A549 (cell line): Measurements from ENCODE around the gene CPZ. TPM values are rescaled to one million over a fixed set of nuclear protein-coding genes. Genes with fewer than 3 reads are reported as not detected.
A peak's percentile ranks its signal among the peaks of the same experiment; 100 is the strongest.

Source experiments
- ATAC-seq, 2 experiments: fragments of 200-7000 bp in 1 of 2; fragments of >200 bp in 1 of 2; cut with Nextera tagmentation in 1 of 2; cut with Tn5 transposase in 1 of 2; 3 replicates each; pipeline versions ENCODE4 v1.8.0 to v1.9.1; 2018 to 2020; ENCODE audit warnings: mild to moderate bottlenecking in 1 of 2, moderate library complexity in 1 of 2
- CTCF ChIA-PET: fragments of 300-600 bp; sonication (Branson Sonifier 250); formaldehyde crosslinking; extraction: SDS; loops from one replicate; lab custom pipeline; 2021; ENCODE audit warnings: antibody characterized with exemption, inconsistent platforms; lab: Yijun Ruan, JAX
- POLR2A ChIA-PET: fragments of 350-600 bp; formaldehyde crosslinking; extraction: SDS; loops from one replicate; lab custom pipeline; 2021; ENCODE audit warnings: antibody characterized with exemption, inconsistent platforms; lab: Yijun Ruan, JAX
- DNase-seq, 2 experiments: peaks; one replicate each; pipeline versions ENCODE4 v3.0.0 to v3.0.0-alpha.2; 2011 to 2016; ENCODE audit warnings: low read depth in 1 of 2, low spot score in 1 of 2
- FAIRE-seq: peaks from 2 replicates; lab custom pipeline; 2011; peaks lifted over from hg19 to GRCh38; lab: Jason Lieb, UNC
- H3K27ac ChIP-seq, 2 experiments: fragments of >200 bp; sonication (Bioruptor Twin); formaldehyde crosslinking; 3 replicates each; pipeline ENCODE4 v1.5.1; 2016 to 2017
- H3K4me1 ChIP-seq: fragments of >200 bp; sonication (Bioruptor Twin); formaldehyde crosslinking; 3 replicates; pipeline ENCODE4 v1.6.1; 2016
- H3K4me2 ChIP-seq: fragments of >200 bp; sonication (Bioruptor Twin); formaldehyde crosslinking; 3 replicates; pipeline ENCODE4 v1.6.1; 2016
- H3K4me3 ChIP-seq: fragments of >200 bp; sonication (Bioruptor Twin); formaldehyde crosslinking; 3 replicates; pipeline ENCODE4 v1.5.1; 2016
- H3K9me3 ChIP-seq: fragments of >200 bp; sonication (Bioruptor Twin); formaldehyde crosslinking; 3 replicates; pipeline ENCODE4 v1.6.1; 2016
- BCL3 ChIP-seq: fragments of >200 bp; sonication (Bioruptor Twin); formaldehyde crosslinking; IDR thresholded peaks from 3 replicates; pipeline ENCODE4 v1.6.1; 2016
- CBX2 ChIP-seq: fragments of 200-600 bp; sonication (generic); IDR thresholded peaks from 2 replicates; pipeline ENCODE4 v1.6.1; 2016; ENCODE audit warnings: low read depth, mild to moderate bottlenecking, borderline replicate concordance
- CEBPB ChIP-seq, 2 experiments: fragments of >200 bp in 1 of 2; sonication (Bioruptor Twin) in 1 of 2; formaldehyde crosslinking in 1 of 2; IDR thresholded peaks; 2 replicates each; pipeline ENCODE4 v1.6.1; 2012 to 2016
- CHD4 ChIP-seq: fragments of 200-600 bp; sonication (generic); IDR thresholded peaks from 2 replicates; pipeline ENCODE4 v1.6.1; 2016; ENCODE audit warnings: antibody characterized with exemption, mild to moderate bottlenecking, borderline replicate concordance
- EP300 ChIP-seq, 2 experiments: fragments of >200 bp; sonication (Bioruptor Twin); formaldehyde crosslinking; IDR thresholded peaks; 2 replicates in 1 of 2; 3 replicates in 1 of 2; pipeline ENCODE4 v1.6.1; 2016 to 2017
- ESRRA ChIP-seq: fragments of 150-350 bp; IDR thresholded peaks from 2 replicates; pipeline ENCODE4 v1.6.1; 2014; ENCODE audit warnings: mild to moderate bottlenecking, low read length, borderline replicate concordance
- FOXS1 ChIP-seq: fragments of 250-450 bp; sonication (Bioruptor Pico); IDR thresholded peaks from 2 replicates; pipeline ENCODE4 v1.5.0; 2020; ENCODE audit warnings: mild to moderate bottlenecking, moderate library complexity
- GATA3 ChIP-seq: IDR thresholded peaks from 2 replicates; pipeline ENCODE4 v1.6.1; 2012; ENCODE audit warnings: borderline replicate concordance
- HDAC2 ChIP-seq: fragments of 200-600 bp; sonication (generic); IDR thresholded peaks from 2 replicates; pipeline ENCODE4 v1.6.1; 2016
- HEYL ChIP-seq: fragments of 250-450 bp; sonication (Bioruptor Pico); IDR thresholded peaks from 2 replicates; pipeline ENCODE4 v1.8.0; 2021; ENCODE audit warnings: mild to moderate bottlenecking, moderate library complexity
- JUN ChIP-seq, 2 experiments: fragments of >200 bp; sonication (Bioruptor Twin); formaldehyde crosslinking; IDR thresholded peaks; 2 replicates in 1 of 2; 3 replicates in 1 of 2; pipeline ENCODE4 v1.6.1; 2016 to 2017
- JUNB ChIP-seq: fragments of >200 bp; sonication (Bioruptor Twin); formaldehyde crosslinking; IDR thresholded peaks from 2 replicates; pipeline ENCODE4 v1.6.1; 2016
- KDM5A ChIP-seq: fragments of 200-600 bp; sonication (generic); IDR thresholded peaks from 2 replicates; pipeline ENCODE4 v1.6.1; 2016; ENCODE audit warnings: antibody characterized with exemption, mild to moderate bottlenecking
- MYC ChIP-seq: IDR thresholded peaks from 2 replicates; pipeline ENCODE4 v1.6.1; 2012; ENCODE audit warnings: mild to moderate bottlenecking, inconsistent platforms, low read length, improper control_type of control experiment, borderline replicate concordance
- NPAS2 ChIP-seq: fragments of 250-450 bp; sonication (Bioruptor Pico); IDR thresholded peaks from 2 replicates; pipeline ENCODE4 v1.8.0; 2022; ENCODE audit warnings: mild to moderate bottlenecking, moderate library complexity, borderline replicate concordance
- RCOR1 ChIP-seq: fragments of 150-350 bp; IDR thresholded peaks from 2 replicates; pipeline ENCODE4 v1.6.1; 2014; ENCODE audit warnings: antibody characterized with exemption, low read length, low read depth
- REST ChIP-seq: fragments of 200-600 bp; sonication (generic); IDR thresholded peaks from 2 replicates; pipeline ENCODE4 v1.6.1; 2016; ENCODE audit warnings: antibody characterized with exemption, mild to moderate bottlenecking, moderate library complexity
- RFX5 ChIP-seq: fragments of 450-650 bp; IDR thresholded peaks from 2 replicates; pipeline ENCODE4 v1.7.1; 2014; ENCODE audit warnings: antibody characterized with exemption, mild to moderate bottlenecking, moderate library complexity
- SREBF2 ChIP-seq: fragments of 450-650 bp; IDR thresholded peaks from 2 replicates; pipeline ENCODE4 v1.6.1; 2014; ENCODE audit warnings: mild to moderate bottlenecking, moderate library complexity
- TFCP2L1 ChIP-seq: fragments of 250-450 bp; sonication (Bioruptor Pico); IDR thresholded peaks from 2 replicates; pipeline ENCODE4 v1.5.0; 2021; ENCODE audit warnings: mild to moderate bottlenecking
- ZFP36 ChIP-seq: fragments of 450-650 bp; IDR thresholded peaks from 2 replicates; pipeline ENCODE4 v1.6.1; 2014; ENCODE audit warnings: borderline replicate concordance; ENCODE audit not compliant: partially characterized antibody
- ZNF302 ChIP-seq: fragments of 250-450 bp; sonication (Bioruptor Pico); IDR thresholded peaks from 2 replicates; pipeline ENCODE4 v1.9.0; 2021; ENCODE audit warnings: inconsistent platforms, mild to moderate bottlenecking, moderate library complexity
- ZSCAN20 ChIP-seq: fragments of 250-450 bp; sonication (Bioruptor Pico); IDR thresholded peaks from 2 replicates; pipeline ENCODE4 v1.8.0; 2022; ENCODE audit warnings: mild to moderate bottlenecking, moderate library complexity
- WGBS: methylation state at CpG from one replicate; pipeline ENCODE4 v1.1.6; 2017; ENCODE audit errors: missing lambda C conversion rate; 5-methylcytosine and 5-hydroxymethylcytosine counted together
- polyA plus RNA-seq, 4 experiments: library from polyadenylated mRNA; depleted of rRNA in 3 of 4; stranded (reverse); fragments of >200 nt; fragmentation: RNase III in 1 of 4; extraction: RNeasy Plus Mini Kit Qiagen cat#74134 plus additional on column Dnase treatment in 1 of 4; gene quantifications; 2 replicates in 3 of 4; 3 replicates in 1 of 4; pipeline ENCODE4 v1.2.3, GENCODE V29; 2011 to 2017
- TF ChIP-seq, protein P1 (sequence below): fragments of 150-350 bp; IDR thresholded peaks from 2 replicates; pipeline ENCODE4 v1.6.1; 2014; ENCODE audit warnings: low read depth, mild to moderate bottlenecking, low read length

CPZ gene
- polyA plus RNA-seq, 2 of the 4 experiments (the other 2 are of a cell fraction): 0.09 to 0.21 TPM

DNA sequence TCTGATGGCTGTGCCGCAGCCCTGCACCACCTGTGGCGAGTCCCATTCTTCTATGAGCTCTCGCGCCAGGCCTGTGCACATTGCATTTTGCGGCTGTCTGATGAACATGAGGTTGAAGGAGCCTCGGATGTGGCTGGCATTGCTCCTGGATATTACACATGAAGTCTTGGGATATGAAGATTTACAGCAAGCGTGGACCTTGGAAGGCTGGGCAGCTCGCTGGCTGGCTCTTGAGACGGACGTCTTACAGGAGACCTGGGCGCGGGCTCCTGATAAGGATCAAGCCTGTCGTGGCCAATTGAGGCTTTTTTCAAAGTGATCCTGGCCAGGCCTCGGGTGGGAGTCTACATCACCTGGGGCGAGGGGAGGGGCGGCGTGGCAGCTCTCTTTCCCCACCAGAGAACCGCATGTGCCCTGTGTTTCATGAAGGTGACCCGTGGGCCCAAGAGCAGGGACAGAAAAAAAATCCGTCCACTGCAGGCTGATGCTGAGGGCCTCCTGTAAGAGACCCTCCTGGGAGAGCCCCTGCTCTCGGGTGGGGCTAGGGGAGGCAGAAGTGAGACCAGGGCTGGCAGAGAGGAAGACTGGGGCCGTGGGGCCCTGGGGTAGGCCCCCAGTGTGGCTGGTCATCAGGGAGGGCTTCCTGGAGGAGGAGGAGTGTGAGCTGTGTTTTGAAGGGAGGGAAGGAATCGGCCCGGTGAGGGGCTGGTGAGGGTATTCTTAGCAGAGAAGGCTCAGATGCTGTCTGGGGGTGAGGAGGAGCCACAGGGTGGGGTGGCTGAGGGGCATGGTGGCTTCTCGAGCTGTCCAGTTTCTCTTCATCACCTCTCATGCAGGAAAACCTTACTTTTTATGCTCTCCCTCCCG, 23.6 kb downstream of the CPZ start:
- ChIA-PET POLR2A (no interaction called here), CTCF (interaction anchor here (0.8 to 3.3 kb wide), 3 partner anchors 9 to 302 kb away, joined by 3 to 24 read pairs (median 3); no protein-coding TSS in a partner anchor)
- FAIRE-seq: no peak
- TF ChIP-seq ZFP36 (peak; percentile 72), TFCP2L1 (CRISPR knock-in tag) (no peak)
- WGBS: 66% methylated on average over 20 of the region's 26 CpGs
- no peak for ATAC-seq
- Histone ChIP-seq H3K4me3 (no peak overlapping the region), H3K9me3 (no peaks in the 10 kb centered on the region), H3K4me1 (no peaks in the 10 kb centered on the region), H3K27ac (no peak overlapping the region), H3K4me2 (no peak overlapping the region)
- no peak for DNase-seq

DNA sequence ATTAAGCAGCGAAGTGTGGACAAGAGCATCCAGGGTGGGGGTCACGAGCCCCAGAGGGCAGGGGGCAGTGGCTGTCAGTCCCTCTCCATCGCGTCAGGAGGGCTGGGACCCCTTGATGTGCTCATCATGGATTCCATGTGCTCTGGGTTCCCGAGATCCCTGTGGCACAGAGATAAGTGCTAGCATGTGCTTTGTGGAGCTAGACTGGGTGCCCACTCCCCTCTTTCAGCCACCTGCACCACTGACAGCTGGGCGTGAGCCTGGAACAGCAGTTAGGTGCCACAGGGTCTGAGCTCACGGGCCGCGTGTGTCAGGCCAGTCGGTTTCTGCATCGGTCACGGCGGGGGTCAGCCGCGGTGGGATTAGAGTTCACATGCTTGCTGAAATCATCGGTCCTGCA, 24.3 kb downstream of the CPZ start:
- Histone ChIP-seq H3K27ac (no peak overlapping the region), H3K9me3 (no peaks in the 10 kb centered on the region), H3K4me2 (no peak overlapping the region), H3K4me1 (no peaks in the 10 kb centered on the region), H3K4me3 (no peak overlapping the region)
- POLR2A ChIA-PET: no interaction called here
- ATAC-seq (no peak), DNase-seq (no peak), FAIRE-seq (no peak)
- 72% methylated on average over 13 of the region's 16 CpGs for WGBS
- CTCF ChIA-PET: interaction anchor here (1.0 to 3.3 kb wide), 2 partner anchors 10 to 16 kb away, joined by 3 to 24 read pairs; no protein-coding TSS in a partner anchor
- no peak for TF ChIP-seq FOXS1 (CRISPR knock-in tag)
- no peak for TF ChIP-seq EP300 (IDR thresholded peaks at IDR 0.05)
- TF ChIP-seq NPAS2 (CRISPR knock-in tag): no peak
- no peak for TF ChIP-seq MYC
- TF ChIP-seq CHD4: no peak
- no peak for TF ChIP-seq ZNF302

DNA sequence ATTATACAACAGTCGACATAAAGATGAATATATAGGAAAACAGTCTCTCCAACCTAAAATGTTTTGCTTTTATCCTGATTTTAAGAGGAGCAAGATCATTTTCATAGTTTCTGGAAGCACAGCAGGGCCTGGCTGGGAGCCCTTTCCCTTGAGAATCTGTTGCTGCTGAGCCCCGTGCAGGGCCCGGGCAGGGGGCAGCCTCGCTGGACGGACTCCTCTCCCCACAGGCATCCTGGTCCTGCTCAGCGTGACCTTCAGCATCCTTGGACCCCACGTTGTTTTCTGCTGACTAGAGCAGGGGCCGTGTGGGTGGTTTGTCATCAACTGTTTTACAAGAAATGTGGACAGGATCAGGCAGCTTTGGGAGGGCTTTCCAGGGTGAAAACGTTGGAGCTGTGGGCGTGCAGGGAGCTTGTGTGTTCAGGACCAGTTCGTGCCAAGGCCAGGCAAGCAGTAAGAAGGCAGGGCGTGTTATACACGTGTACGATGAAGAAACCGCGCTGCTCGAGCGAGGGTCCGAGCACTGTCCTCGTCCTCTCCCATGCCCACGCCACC, 25.0 kb downstream of the CPZ start:
- Histone ChIP-seq H3K9me3 (no peaks in the 10 kb centered on the region), H3K27ac (no peak overlapping the region), H3K4me3 (no peak overlapping the region), H3K4me1 (no peaks in the 10 kb centered on the region), H3K4me2 (no peak overlapping the region)
- FAIRE-seq (no peak), DNase-seq (no peak), ATAC-seq (no peak)
- no peak for TF ChIP-seq BCL3
- TF ChIP-seq JUNB: no peak
- TF ChIP-seq CEBPB (IDR thresholded peaks at IDR 0.05): no peak
- no peak for TF ChIP-seq JUN (IDR thresholded peaks at IDR 0.05)
- TF ChIP-seq GATA3: no peak
- TF ChIP-seq CBX2: no peak
- no peak for TF ChIP-seq ESRRA
- TF ChIP-seq HEYL (CRISPR knock-in tag): no peak
- no peak for TF ChIP-seq ZSCAN20 (CRISPR knock-in tag)
- no peak for TF ChIP-seq RFX5
- no peak for TF ChIP-seq SREBF2
- POLR2A ChIA-PET: no interaction called here
- 48% methylated on average over 21 of the region's 21 CpGs for WGBS
- CTCF ChIA-PET: interaction anchor here (3.3 kb wide), 1 partner anchor 11 kb away, joined by 24 read pairs; no protein-coding TSS in a partner anchor

- ATAC-seq: no peak
- TF ChIP-seq REST: no peak
- TF ChIP-seq KDM5A: no peak
- TF ChIP-seq JUN (IDR thresholded peaks at IDR 0.05): no peak
- TF ChIP-seq RCOR1: no peak
- TF ChIP-seq HDAC2: no peak
- no peak for TF ChIP-seq RFX5
- TF ChIP-seq, protein P1, sequence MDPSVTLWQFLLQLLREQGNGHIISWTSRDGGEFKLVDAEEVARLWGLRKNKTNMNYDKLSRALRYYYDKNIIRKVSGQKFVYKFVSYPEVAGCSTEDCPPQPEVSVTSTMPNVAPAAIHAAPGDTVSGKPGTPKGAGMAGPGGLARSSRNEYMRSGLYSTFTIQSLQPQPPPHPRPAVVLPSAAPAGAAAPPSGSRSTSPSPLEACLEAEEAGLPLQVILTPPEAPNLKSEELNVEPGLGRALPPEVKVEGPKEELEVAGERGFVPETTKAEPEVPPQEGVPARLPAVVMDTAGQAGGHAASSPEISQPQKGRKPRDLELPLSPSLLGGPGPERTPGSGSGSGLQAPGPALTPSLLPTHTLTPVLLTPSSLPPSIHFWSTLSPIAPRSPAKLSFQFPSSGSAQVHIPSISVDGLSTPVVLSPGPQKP: no peak
- CTCF ChIA-PET: interaction anchor here (3.3 kb wide), 1 partner anchor 11 kb away, joined by 24 read pairs; no protein-coding TSS in a partner anchor
Measured at GRCh38 chr4:8618421-8618820, 25.9 kb downstream of the CPZ start.

More at GRCh38 chr4:8618421-8618820, 25.9 kb downstream of the CPZ start:
- no peak for FAIRE-seq
- no peaks in the 10 kb centered on the region for H3K4me1 ChIP-seq
- WGBS: 58% methylated on average over 11 of the region's 15 CpGs
- POLR2A ChIA-PET: no interaction called here
- H3K27ac ChIP-seq: no peak overlapping the region
- no peak for DNase-seq
- no peak overlapping the region for H3K4me3 ChIP-seq
- H3K9me3 ChIP-seq: no peaks in the 10 kb centered on the region
- H3K4me2 ChIP-seq: no peak overlapping the region
